H1 (cell line): ENCODE results near the gene LY86. TPM values are rescaled to one million over a fixed set of nuclear protein-coding genes. Genes with fewer than 3 reads are reported as not detected.

ENCODE experiments used
- SIN3A ChIP-seq, 2 experiments: IDR thresholded peaks in 1 of 2; conservative IDR thresholded peaks in 1 of 2; 2 replicates each; pipeline ENCODE4 v1.6.1; 2011 to 2012; ENCODE audit warnings: low read length in 2 of 2, improper control_type of control experiment in 1 of 2, low read depth in 1 of 2, mild to moderate bottlenecking in 1 of 2
- TAF7 ChIP-seq: optimal IDR thresholded peaks from 2 replicates; pipeline ENCODE3; 2011; ENCODE audit warnings: low read depth, mild to moderate bottlenecking, inconsistent platforms, low read length, moderate library complexity, borderline replicate concordance
- TCF12 ChIP-seq: IDR thresholded peaks from 2 replicates; pipeline ENCODE4 v1.6.1; 2011; ENCODE audit warnings: low read depth, mild to moderate bottlenecking, low read length
- polyA plus RNA-seq, 7 experiments: library from polyadenylated mRNA; depleted of rRNA in 3 of 7; stranded (reverse) in 5 of 7; unstranded in 2 of 7; fragments of >200 nt in 5 of 7; fragments of 200-250 nt in 2 of 7; gene quantifications; 1 replicate in 5 of 7; 2 replicates in 1 of 7; 4 replicates in 1 of 7; pipeline versions ENCODE4 v1.2.1 to v1.2.3, GENCODE V29; 2011 to 2013; ENCODE audit warnings: missing spikeins in 2 of 7, mixed read lengths in 2 of 7
- total RNA-seq: library from RNA; stranded (reverse); fragmentation: NEBNext Ultra II Directional; extraction: Animal tissue kit (Norgen Biotek cat#: 25700); gene quantifications from 2 replicates; pipeline ENCODE4 v1.2.1, GENCODE V29; 2021

LY86 gene
- total and polyA plus RNA-seq, 2 of the 8 experiments (the other 6 are each of a cell fraction or from before 2014, with no cell fraction given): not detected

DNA sequence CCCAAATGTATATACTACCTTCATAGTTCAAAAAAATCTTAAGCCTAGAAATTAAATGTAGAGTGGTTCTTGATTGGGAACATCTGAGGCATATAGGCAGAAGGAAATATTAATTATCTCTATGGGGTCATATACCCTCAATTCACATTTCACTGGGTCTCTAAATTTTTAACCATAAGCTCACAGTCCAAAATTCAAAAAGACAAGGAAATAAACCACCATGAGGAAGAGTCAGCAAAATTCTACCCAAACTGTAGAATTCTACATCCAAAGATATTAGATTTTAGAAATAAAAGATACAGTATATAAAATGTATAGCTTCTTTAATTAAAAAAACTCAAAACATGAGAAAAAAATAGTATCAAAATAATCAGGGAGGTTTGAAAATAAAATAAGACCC lies 15.5 kb downstream of the LY86 start (continued):
- TF ChIP-seq SIN3A (conservative IDR thresholded peaks at IDR 0.05 in 1 of 2, IDR thresholded peaks at IDR 0.05 in 1 of 2; ENCODE audit: low read depth in 1 of 2, low read length in 2 of 2) (no peak), TAF7 (no peak), TCF12 (no peak)
